ENCODE measurements around the gene PDHB. TPM values are rescaled to one million over a fixed set of nuclear protein-coding genes. Genes with fewer than 3 reads are reported as not detected.

The PDHB gene
- total and polyA plus RNA-seq, 2 of the 13 experiments (the other 11 are each of a cell fraction or from before 2014, with no cell fraction given), result 108 to 153 TPM

- 0 out of 2 replicates have a peak, but pooled peaks have one; percentile 12 for TF ChIP-seq CTCF (CRISPR knock-in tag; IDR thresholded peaks at IDR 0.05)
- TF ChIP-seq LCORL (IDR thresholded peaks at IDR 0.05), result no peak
- peak; percentile 63 for TF ChIP-seq LCORL (CRISPR knock-in tag; IDR thresholded peaks at IDR 0.05)
- peak; percentile 94 for TF ChIP-seq ETV5 (CRISPR knock-in tag; IDR thresholded peaks at IDR 0.05; ENCODE audit: borderline replicate concordance)
- TF ChIP-seq ONECUT2 (CRISPR knock-in tag; IDR thresholded peaks at IDR 0.05), result 0 out of 2 replicates have a peak, but pooled peaks have one; percentile 18
- peak; percentile 79 for TF ChIP-seq RERE (CRISPR knock-in tag; IDR thresholded peaks at IDR 0.05; ENCODE audit: low read depth)
- TF ChIP-seq PAX8 (CRISPR knock-in tag; IDR thresholded peaks at IDR 0.05; ENCODE audit: borderline replicate concordance), result no peak
- TF ChIP-seq HIC2 (CRISPR knock-in tag; IDR thresholded peaks at IDR 0.05; ENCODE audit: low read depth), result no peak
- TF ChIP-seq FOXP1 (IDR thresholded peaks at IDR 0.05), result peak; percentile 81; the same call in 1 of the 2 replicates
- TF ChIP-seq FOXP1 (CRISPR knock-in tag; IDR thresholded peaks at IDR 0.05), result peak; percentile 94
- peak; percentile 60 for TF ChIP-seq SKI (IDR thresholded peaks at IDR 0.05; ENCODE audit: partially characterized antibody)
- TF ChIP-seq NFE2L2 (IDR thresholded peaks at IDR 0.05; ENCODE audit: low read length), result no peak
- TF ChIP-seq BRCA1 (CRISPR knock-in tag; IDR thresholded peaks at IDR 0.05), result no peak
- peak; percentile 73; the same call in 1 of the 2 replicates for TF ChIP-seq ZSCAN12 (CRISPR knock-in tag; IDR thresholded peaks at IDR 0.05)
- peak; percentile 58; the same call in 1 of the 2 replicates for TF ChIP-seq ZNF556 (CRISPR knock-in tag; IDR thresholded peaks at IDR 0.05; ENCODE audit: borderline replicate concordance)
- peak; percentile 87 for TF ChIP-seq RXRB (CRISPR knock-in tag; IDR thresholded peaks at IDR 0.05; ENCODE audit: borderline replicate concordance)
- no peak for TF ChIP-seq ZNF30 (CRISPR knock-in tag; IDR thresholded peaks at IDR 0.05)
- TF ChIP-seq SYNCRIP (IDR thresholded peaks at IDR 0.05; ENCODE audit: insufficient read depth, low read depth, low read length), result no peak
- no peak for TF ChIP-seq ZBTB42 (CRISPR knock-in tag; IDR thresholded peaks at IDR 0.05)
- no peak for TF ChIP-seq ZNF101 (CRISPR knock-in tag; IDR thresholded peaks at IDR 0.05; ENCODE audit: borderline replicate concordance, low read depth)
- TF ChIP-seq ZNF414 (CRISPR knock-in tag; IDR thresholded peaks at IDR 0.05), result no peak
Observed at GRCh38 chr3:58452176-58452575, 18.5 kb upstream of the PDHB start (continued).

Data from HepG2 (cell line).